ENCODE results near the gene LNP1.
"Not testable (repeated sequence)": the region's sequence is repeated elsewhere in the genome, so short reads cannot be mapped to it uniquely, and the experiment has no call there.

The LNP1 gene

GRCh38 chr3:100478521-100478920 is 77.2 kb downstream of the LNP1 start:
- not testable (repeated sequence) for DNase-seq (ENCODE audit: low spot score)

- DNase-seq (ENCODE audit: low spot score), result no peak
These were observed 78.7 kb downstream of the LNP1 start for GRCh38 chr3:100480081-100480480.

GRCh38 chr3:100482176-100482575 is 80.8 kb downstream of the LNP1 start:
- no peak for DNase-seq (ENCODE audit: low spot score)

GRCh38 chr3:100483529-100483928 is 82.2 kb downstream of the LNP1 start:
- no peak for DNase-seq (ENCODE audit: low spot score)

- no peak for DNase-seq (ENCODE audit: low spot score)
These were observed 85.5 kb downstream of the LNP1 start for GRCh38 chr3:100486808-100487207.

- DNase-seq (ENCODE audit: low spot score), result no peak
These were observed 87.8 kb downstream of the LNP1 start for GRCh38 chr3:100489118-100489517.

- peak; percentile 96 for DNase-seq (ENCODE audit: low spot score)
These were observed 91.0 kb downstream of the LNP1 start, which contains the start of gene TMEM45A for GRCh38 chr3:100492059-100493006. Gene TMEM45A, plus strand, starts transcription at chr3:100492619. Its CDS starts 62,593 bp downstream, at chr3:100555212.

GRCh38 chr3:100496711-100497261 is 95.4 kb downstream of the LNP1 start:
- peak; percentile 71 for DNase-seq (ENCODE audit: low spot score)

GRCh38 chr3:100499651-100500050 is 98.3 kb downstream of the LNP1 start:
- DNase-seq (ENCODE audit: low spot score), result no peak

GRCh38 chr3:100500320-100500880 is 99.1 kb downstream of the LNP1 start:
- no peak for DNase-seq (ENCODE audit: low spot score)

GRCh38 chr3:100503448-100503847 is 102.1 kb downstream of the LNP1 start:
- DNase-seq (ENCODE audit: low spot score), result no peak
